Measurements from ENCODE around the gene TBC1D24. TPM values are rescaled to one million over a fixed set of nuclear protein-coding genes. Genes with fewer than 3 reads are reported as not detected.

The TBC1D24 gene
- total and polyA plus RNA-seq, 2 experiments from 2014 or later = 5.4 to 21.0 TPM

GRCh38 chr16:2426941-2427361, 48.0 kb upstream of the TBC1D24 start (continued):
- TF ChIP-seq ZNF331 (CRISPR knock-in tag; IDR thresholded peaks at IDR 0.05; ENCODE audit: low read depth) (no peak), CREB1 (CRISPR knock-in tag; IDR thresholded peaks at IDR 0.05; ENCODE audit: low read depth) (no peak), NANOG (IDR thresholded peaks at IDR 0.05; ENCODE audit: borderline replicate concordance) (no peak), ZNF114 (CRISPR knock-in tag; IDR thresholded peaks at IDR 0.05) (no peak), EZH2phosphoT487 (IDR thresholded peaks at IDR 0.05; ENCODE audit: unreplicated experiment) (no peak), ZNF462 (CRISPR knock-in tag; IDR thresholded peaks at IDR 0.05) (no peak), EZH2 (IDR thresholded peaks at IDR 0.05; ENCODE audit: low read depth, unreplicated experiment) (no peak)

- H3K4me1 Mint-ChIP-seq = peaks cover 21% of the 10 kb centered on the region
- H3K27ac Mint-ChIP-seq = no peak overlapping the region
- peaks cover 11% of the 10 kb centered on the region; the same call in 1 of the 2 replicates for H3K4me1 ChIP-seq (ENCODE audit: insufficient read depth)
- H3K4me2 ChIP-seq = 0 out of 2 replicates have a peak overlapping the region, but pooled peaks have one; percentile 87
- H3K27me3 Mint-ChIP-seq (ENCODE audit: insufficient read depth, low read depth, poor library complexity) = peaks cover 23% of the 10 kb centered on the region
- 0 out of 2 replicates have a peak, but pooled peaks cover 17% of the 10 kb centered on the region for H3F3A ChIP-seq (replicated peaks; ENCODE audit: low read depth)
- H3K36me3 Mint-ChIP-seq (ENCODE audit: low read depth) = peaks cover 25% of the 10 kb centered on the region
- H4K20me1 ChIP-seq (replicated peaks; ENCODE audit: insufficient read depth) = peaks cover 17% of the 10 kb centered on the region
- 0 out of 2 replicates have a peak overlapping the region, but pooled peaks have one; percentile 68 for H3K4me3 ChIP-seq
- H3K9me3 Mint-ChIP-seq = no peaks in the 10 kb centered on the region; the same call in 2 of the 3 replicates
- peak overlapping the region; percentile 81 for H3K4me3 Mint-ChIP-seq
- DNase-seq (ENCODE audit: low spot score) (no peak), ATAC-seq (no peak)
- H3K27ac ChIP-seq (ENCODE audit: low read depth) = no peak overlapping the region
- peaks cover 16% of the 10 kb centered on the region for H3K36me3 ChIP-seq (ENCODE audit: insufficient read depth)
- no peak overlapping the region for H2AFZ ChIP-seq
- no peaks in the 10 kb centered on the region for H3K27me3 ChIP-seq (ENCODE audit: insufficient read depth)
- no peaks in the 10 kb centered on the region for H3K9me2 ChIP-seq (ENCODE audit: insufficient read depth)
- peaks cover 27% of the 10 kb centered on the region for H3K79me2 ChIP-seq (replicated peaks; ENCODE audit: insufficient read depth)
- TF ChIP-seq EZH2 (IDR thresholded peaks at IDR 0.05; ENCODE audit: low read depth, unreplicated experiment) = no peak
- TF ChIP-seq POLR2AphosphoS5 (IDR thresholded peaks at IDR 0.05; ENCODE audit: low read depth) = no peak
- no peak for TF ChIP-seq CREB1 (CRISPR knock-in tag; IDR thresholded peaks at IDR 0.05; ENCODE audit: low read depth)
- TF ChIP-seq ETS1 (IDR thresholded peaks at IDR 0.05) = no peak
- TF ChIP-seq ZNF114 (CRISPR knock-in tag; IDR thresholded peaks at IDR 0.05) = no peak
- TF ChIP-seq CTCF (conservative IDR thresholded peaks at IDR 0.05; ENCODE audit: low read depth in 2 of 2) = no peak
- TF ChIP-seq JUNB (IDR thresholded peaks at IDR 0.05; ENCODE audit: unreplicated experiment) = no peak
Observed at GRCh38 chr16:2427526-2427925, 47.4 kb upstream of the TBC1D24 start.
